Measurements from ENCODE around the gene ETV7.
"Not testable (repeated sequence)": the region's sequence is repeated elsewhere in the genome, so short reads cannot be mapped to it uniquely, and the experiment has no call there.

Gene ETV7

GRCh38 chr6:36418558-36418957 is 31.1 kb upstream of the ETV7 start:
- H3K27ac ChIP-seq (ENCODE audit: low read depth, low read length), result no peak overlapping the region
- no peak overlapping the region for H3K9ac ChIP-seq (ENCODE audit: low read depth, low read length)
- no peaks in the 10 kb centered on the region for H3K9me3 ChIP-seq (ENCODE audit: control insufficient read depth, insufficient read depth, low read length)
- peaks cover 6% of the 10 kb centered on the region; the same call in 1 of the 2 replicates for H3K4me1 ChIP-seq (ENCODE audit: control insufficient read depth, insufficient read depth, low read length)
- no peaks in the 10 kb centered on the region for H3K36me3 ChIP-seq (ENCODE audit: control insufficient read depth, insufficient read depth, low read length)
- no peak overlapping the region for H3K4me3 ChIP-seq (ENCODE audit: low read depth, low read length)
- no peaks in the 10 kb centered on the region for H3K27me3 ChIP-seq (ENCODE audit: control insufficient read depth, insufficient read depth, low read length)

- Histone ChIP-seq H3K27ac (ENCODE audit: low read depth, low read length) (no peak overlapping the region), H3K4me1 (ENCODE audit: control insufficient read depth, insufficient read depth, low read length) (no peaks in the 10 kb centered on the region), H3K9me3 (ENCODE audit: control insufficient read depth, insufficient read depth, low read length) (no peaks in the 10 kb centered on the region), H3K9ac (ENCODE audit: low read depth, low read length) (no peak overlapping the region), H3K36me3 (ENCODE audit: control insufficient read depth, insufficient read depth, low read length) (no peaks in the 10 kb centered on the region), H3K27me3 (ENCODE audit: control insufficient read depth, insufficient read depth, low read length) (no peaks in the 10 kb centered on the region), H3K4me3 (ENCODE audit: low read depth, low read length) (no peak overlapping the region)
Observed at GRCh38 chr6:36414481-36414880, 27.0 kb upstream of the ETV7 start.

GRCh38 chr6:36413489-36414480 is 26.3 kb upstream of the ETV7 start:
- Histone ChIP-seq H3K4me1 (ENCODE audit: control insufficient read depth, insufficient read depth, low read length) (no peaks in the 10 kb centered on the region), H3K9ac (ENCODE audit: low read depth, low read length) (no peak overlapping the region), H3K36me3 (ENCODE audit: control insufficient read depth, insufficient read depth, low read length) (no peaks in the 10 kb centered on the region), H3K27me3 (ENCODE audit: control insufficient read depth, insufficient read depth, low read length) (no peaks in the 10 kb centered on the region), H3K9me3 (ENCODE audit: control insufficient read depth, insufficient read depth, low read length) (no peaks in the 10 kb centered on the region), H3K27ac (ENCODE audit: low read depth, low read length) (no peak overlapping the region), H3K4me3 (ENCODE audit: low read depth, low read length) (no peak overlapping the region)

- H3K36me3 ChIP-seq (ENCODE audit: control insufficient read depth, insufficient read depth, low read length); H3K27ac ChIP-seq (ENCODE audit: low read depth, low read length); H3K27me3 ChIP-seq (ENCODE audit: control insufficient read depth, insufficient read depth, low read length); H3K4me3 ChIP-seq (ENCODE audit: low read depth, low read length); H3K9ac ChIP-seq (ENCODE audit: low read depth, low read length); H3K9me3 ChIP-seq (ENCODE audit: control insufficient read depth, insufficient read depth, low read length); H3K4me1 ChIP-seq (ENCODE audit: control insufficient read depth, insufficient read depth, low read length): not testable (repeated sequence)
Observed at GRCh38 chr6:36409718-36410117, 22.2 kb upstream of the ETV7 start.

GRCh38 chr6:36404164-36404563 is 16.7 kb upstream of the ETV7 start:
- H3K27me3 ChIP-seq (ENCODE audit: control insufficient read depth, insufficient read depth, low read length), result no peaks in the 10 kb centered on the region; the same call in 1 of the 2 replicates
- H3K36me3 ChIP-seq (ENCODE audit: control insufficient read depth, insufficient read depth, low read length), result no peaks in the 10 kb centered on the region
- no peak overlapping the region for H3K4me3 ChIP-seq (ENCODE audit: low read depth, low read length)
- H3K9me3 ChIP-seq (ENCODE audit: control insufficient read depth, insufficient read depth, low read length), result no peaks in the 10 kb centered on the region
- no peak overlapping the region for H3K27ac ChIP-seq (ENCODE audit: low read depth, low read length)
- H3K9ac ChIP-seq (ENCODE audit: low read depth, low read length), result no peak overlapping the region
- no peaks in the 10 kb centered on the region for H3K4me1 ChIP-seq (ENCODE audit: control insufficient read depth, insufficient read depth, low read length)

- H3K4me3 ChIP-seq (ENCODE audit: low read depth, low read length), result no peak overlapping the region
- H3K9me3 ChIP-seq (ENCODE audit: control insufficient read depth, insufficient read depth, low read length), result no peaks in the 10 kb centered on the region
- no peak overlapping the region for H3K27ac ChIP-seq (ENCODE audit: low read depth, low read length)
- no peaks in the 10 kb centered on the region for H3K36me3 ChIP-seq (ENCODE audit: control insufficient read depth, insufficient read depth, low read length)
- H3K27me3 ChIP-seq (ENCODE audit: control insufficient read depth, insufficient read depth, low read length), result no peaks in the 10 kb centered on the region; the same call in 1 of the 2 replicates
- H3K9ac ChIP-seq (ENCODE audit: low read depth, low read length), result no peak overlapping the region
- no peaks in the 10 kb centered on the region for H3K4me1 ChIP-seq (ENCODE audit: control insufficient read depth, insufficient read depth, low read length)
Observed at GRCh38 chr6:36402481-36402880, 15.0 kb upstream of the ETV7 start.

GRCh38 chr6:36399970-36400369 is 12.5 kb upstream of the ETV7 start:
- H3K9me3 ChIP-seq (ENCODE audit: control insufficient read depth, insufficient read depth, low read length), result no peaks in the 10 kb centered on the region
- H3K4me1 ChIP-seq (ENCODE audit: control insufficient read depth, insufficient read depth, low read length), result no peaks in the 10 kb centered on the region
- no peak overlapping the region for H3K4me3 ChIP-seq (ENCODE audit: low read depth, low read length)
- H3K9ac ChIP-seq (ENCODE audit: low read depth, low read length), result no peak overlapping the region
- H3K36me3 ChIP-seq (ENCODE audit: control insufficient read depth, insufficient read depth, low read length), result no peaks in the 10 kb centered on the region
- H3K27ac ChIP-seq (ENCODE audit: low read depth, low read length), result no peak overlapping the region
- H3K27me3 ChIP-seq (ENCODE audit: control insufficient read depth, insufficient read depth, low read length), result no peaks in the 10 kb centered on the region; the same call in 1 of the 2 replicates

GRCh38 chr6:36392621-36393020 is 5.2 kb upstream of the ETV7 start:
- no peaks in the 10 kb centered on the region for H3K4me1 ChIP-seq (ENCODE audit: control insufficient read depth, insufficient read depth, low read length)
- no peaks in the 10 kb centered on the region for H3K9me3 ChIP-seq (ENCODE audit: control insufficient read depth, insufficient read depth, low read length)
- no peak overlapping the region for H3K27ac ChIP-seq (ENCODE audit: low read depth, low read length)
- no peaks in the 10 kb centered on the region for H3K36me3 ChIP-seq (ENCODE audit: control insufficient read depth, insufficient read depth, low read length)
- H3K4me3 ChIP-seq (ENCODE audit: low read depth, low read length), result no peak overlapping the region
- peaks cover 23% of the 10 kb centered on the region for H3K27me3 ChIP-seq (ENCODE audit: control insufficient read depth, insufficient read depth, low read length)
- H3K9ac ChIP-seq (ENCODE audit: low read depth, low read length), result no peak overlapping the region

GRCh38 chr6:36389353-36389752 is 1.9 kb upstream of the ETV7 start:
- no peak overlapping the region for H3K4me3 ChIP-seq (ENCODE audit: low read depth, low read length)
- no peak overlapping the region for H3K9ac ChIP-seq (ENCODE audit: low read depth, low read length)
- no peak overlapping the region for H3K27ac ChIP-seq (ENCODE audit: low read depth, low read length)
- 0 out of 2 replicates have a peak, but pooled peaks cover 4% of the 10 kb centered on the region for H3K4me1 ChIP-seq (ENCODE audit: control insufficient read depth, insufficient read depth, low read length)
- no peaks in the 10 kb centered on the region for H3K36me3 ChIP-seq (ENCODE audit: control insufficient read depth, insufficient read depth, low read length)
- no peaks in the 10 kb centered on the region for H3K9me3 ChIP-seq (ENCODE audit: control insufficient read depth, insufficient read depth, low read length)
- H3K27me3 ChIP-seq (ENCODE audit: control insufficient read depth, insufficient read depth, low read length), result peaks cover 50% of the 10 kb centered on the region

GRCh38 chr6:36386495-36387439 is 702 bp downstream of the ETV7 start:
- H3K27me3 ChIP-seq (ENCODE audit: control insufficient read depth, insufficient read depth, low read length), result peaks cover 50% of the 10 kb centered on the region
- H3K9me3 ChIP-seq (ENCODE audit: control insufficient read depth, insufficient read depth, low read length), result no peaks in the 10 kb centered on the region
- H3K27ac ChIP-seq (ENCODE audit: low read depth, low read length), result no peak overlapping the region
- H3K4me1 ChIP-seq (ENCODE audit: control insufficient read depth, insufficient read depth, low read length), result 0 out of 2 replicates have a peak, but pooled peaks cover 8% of the 10 kb centered on the region
- H3K4me3 ChIP-seq (ENCODE audit: low read depth, low read length), result peak overlapping the region; percentile 60
- H3K36me3 ChIP-seq (ENCODE audit: control insufficient read depth, insufficient read depth, low read length), result no peaks in the 10 kb centered on the region
- H3K9ac ChIP-seq (ENCODE audit: low read depth, low read length), result peak overlapping the region; percentile 49

All from HUES48 (cell line).